Naive thymus-derived CD4-positive, alpha-beta T cell (primary cell): Measurements from ENCODE around the gene PRPF40A. TPM values are rescaled to one million over a fixed set of nuclear protein-coding genes. Genes with fewer than 3 reads are reported as not detected.

Experiments
- ATAC-seq: fragments of 150-1000 bp; cut with Tn5 transposase; 2 replicates; pipeline ENCODE4 v1.10.0; 2021; ENCODE audit warnings: mild to moderate bottlenecking, moderate library complexity
- CTCF ChIA-PET: fragments of 350-600 bp; sonication (Branson Sonifier 250); formaldehyde crosslinking; loops from one replicate; lab custom pipeline; 2021; ENCODE audit warnings: antibody characterized with exemption; lab: Charles Lee
- POLR2A ChIA-PET: fragments of 350-600 bp; sonication (Branson Sonifier 250); formaldehyde crosslinking; loops from one replicate; lab custom pipeline; 2021; ENCODE audit warnings: antibody characterized with exemption, inconsistent platforms; lab: Charles Lee
- DNase-seq, 9 donors: peaks; one replicate each; pipeline versions ENCODE4 v3.0.0 to v3.0.0-alpha.2; 2020 to 2022; ENCODE audit warnings: mixed read lengths in 1 of 9
- H3K27ac ChIP-seq: one replicate; pipeline ENCODE4 v1.7.0; 2013; ENCODE audit warnings: mild to moderate bottlenecking, low read depth, low read length, moderate library complexity
- H3K27me3 ChIP-seq, 2 donors: one replicate each; pipeline ENCODE4 v1.7.0; 2013; ENCODE audit warnings: low read length in 2 of 2, mild to moderate bottlenecking in 2 of 2, moderate library complexity in 2 of 2; ENCODE audit not compliant: control insufficient read depth in 2 of 2, insufficient read depth in 2 of 2
- H3K36me3 ChIP-seq, 3 experiments: 1 replicate in 2 of 3; 2 replicates in 1 of 3; pipeline ENCODE4 v1.7.0; 2013; ENCODE audit warnings: low read length in 3 of 3, mild to moderate bottlenecking in 3 of 3, moderate library complexity in 1 of 3; ENCODE audit not compliant: insufficient read depth in 3 of 3, control insufficient read depth in 2 of 3
- H3K4me1 ChIP-seq, 2 donors: one replicate each; pipeline ENCODE4 v1.7.0; 2013; ENCODE audit warnings: low read length in 2 of 2, mild to moderate bottlenecking in 2 of 2, moderate library complexity in 1 of 2; ENCODE audit not compliant: control insufficient read depth in 2 of 2, insufficient read depth in 2 of 2
- H3K4me3 ChIP-seq: 2 replicates; pipeline ENCODE4 v1.7.0; 2013; ENCODE audit warnings: mild to moderate bottlenecking, low read length
- H3K9me3 ChIP-seq, 3 experiments: 1 replicate in 2 of 3; 2 replicates in 1 of 3; pipeline ENCODE4 v1.7.0; 2013; ENCODE audit warnings: low read length in 3 of 3; ENCODE audit not compliant: control insufficient read depth in 2 of 3
- H3K27ac Mint-ChIP-seq, 9 donors: one replicate each; pipeline ENCODE4 v1.8.0; 2020 to 2022; ENCODE audit warnings: mixed read lengths in 9 of 9, mild to moderate bottlenecking in 8 of 9, moderate library complexity in 5 of 9, inconsistent platforms in 2 of 9
- H3K27me3 Mint-ChIP-seq, 5 donors: one replicate each; pipeline ENCODE4 v1.8.0; 2021 to 2022; ENCODE audit warnings: mixed read lengths in 5 of 5, mild to moderate bottlenecking in 1 of 5
- H3K36me3 Mint-ChIP-seq, 5 donors: one replicate each; pipeline ENCODE4 v1.8.0; 2020 to 2022; ENCODE audit warnings: mixed read lengths in 5 of 5, mild to moderate bottlenecking in 3 of 5, inconsistent platforms in 1 of 5
- H3K4me1 Mint-ChIP-seq, 7 donors: one replicate each; pipeline ENCODE4 v1.8.0; 2020 to 2022; ENCODE audit warnings: mixed read lengths in 7 of 7, mild to moderate bottlenecking in 3 of 7, inconsistent platforms in 1 of 7
- H3K4me3 Mint-ChIP-seq, 10 donors: one replicate each; pipeline ENCODE4 v1.8.0; 2020 to 2022; ENCODE audit warnings: mild to moderate bottlenecking in 10 of 10, mixed read lengths in 10 of 10, moderate library complexity in 6 of 10, inconsistent platforms in 2 of 10
- H3K9me3 Mint-ChIP-seq, 11 donors: one replicate each; pipeline ENCODE4 v1.8.0; 2020 to 2022; ENCODE audit warnings: mixed read lengths in 11 of 11, mild to moderate bottlenecking in 4 of 11, inconsistent platforms in 1 of 11, moderate library complexity in 1 of 11
- intact Hi-C, 2 donors: fragments of 100-400 bp; cut with micrococcal nuclease; formaldehyde crosslinking; loops; one replicate each; pipeline ENCODE4 v1.15.1; 2023
- polyA plus RNA-seq, 2 donors: library from polyadenylated mRNA; unstranded; fragments of 300-500 nt; fragmentation: Illumina TruSeq; gene quantifications; one replicate each; pipeline ENCODE4 v1.2.3, GENCODE V29; 2021
- total RNA-seq, 6 experiments: library from RNA in 5 of 6; stranded (reverse) in 5 of 6; gene quantifications; 1 replicate in 5 of 6; 2 replicates in 1 of 6; pipeline ENCODE4 v1.2.3 and lab custom pipeline; 2021 to 2026

Gene PRPF40A
- total and polyA plus RNA-seq, 7 experiments from 2014 or later: 104 to 126 (median 116) TPM

GRCh38 chr2:152647552-152647951 lies 69.7 kb downstream of the PRPF40A start:
- Mint-ChIP-seq H3K9me3 (no peaks in the 10 kb centered on the region), H3K27me3 (no peaks in the 10 kb centered on the region), H3K27ac (peak overlapping the region in 8 of 9 donors; percentile 11 to 84 (median 72)), H3K36me3 (peaks cover 0 to 8% (median 0%) of the 10 kb centered on the region in 5 donors), H3K4me1 (peaks cover 0 to 5% (median 0%) of the 10 kb centered on the region in 7 donors), H3K4me3 (no peak overlapping the region)
- no peaks in the 10 kb centered on the region for H3K27me3 ChIP-seq
- no peaks in the 10 kb centered on the region for H3K9me3 ChIP-seq
- H3K27ac ChIP-seq: no peak overlapping the region
- no peaks in the 10 kb centered on the region for H3K36me3 ChIP-seq
- H3K4me3 ChIP-seq: no peak overlapping the region
- POLR2A ChIA-PET: no interaction called here
- intact Hi-C loops: no loop called here
- no peak for DNase-seq
- CTCF ChIA-PET: interaction anchor here (0.8 kb wide), 1 partner anchor 15 kb away, joined by 8 read pairs; no protein-coding TSS in a partner anchor
- ATAC-seq: no peak
- no peaks in the 10 kb centered on the region for H3K4me1 ChIP-seq

DNA sequence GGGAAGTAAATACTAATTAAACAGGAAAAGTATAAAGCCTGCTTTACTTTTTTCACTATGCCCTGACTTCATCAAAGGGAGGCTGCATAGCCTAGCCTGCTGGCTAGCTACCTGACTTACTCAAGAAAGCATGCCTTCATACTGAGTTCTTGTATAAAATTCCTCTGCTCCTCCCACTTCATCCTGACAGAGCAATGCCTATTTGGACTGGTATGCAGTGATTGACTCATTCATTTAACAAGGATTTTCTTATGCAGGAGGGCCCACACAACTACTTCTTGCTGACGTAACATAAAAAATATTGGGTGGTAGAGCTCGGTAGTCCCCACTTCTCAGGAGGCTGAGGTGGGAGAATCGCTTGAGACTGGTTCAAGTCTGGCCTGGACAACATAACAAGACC lies 70.5 kb downstream of the PRPF40A start:
- no peak for DNase-seq
- Histone ChIP-seq H3K27me3 (no peaks in the 10 kb centered on the region), H3K36me3 (no peaks in the 10 kb centered on the region), H3K9me3 (no peaks in the 10 kb centered on the region), H3K4me1 (no peaks in the 10 kb centered on the region), H3K27ac (no peak overlapping the region), H3K4me3 (no peak overlapping the region)
- intact Hi-C loops: no loop called here
- ChIA-PET CTCF (interaction anchor here (0.8 to 1.0 kb wide), 2 partner anchors 11 to 16 kb away, joined by 3 to 8 read pairs; no protein-coding TSS in a partner anchor), POLR2A (no interaction called here)
- H3K27me3 Mint-ChIP-seq: no peaks in the 10 kb centered on the region
- H3K4me1 Mint-ChIP-seq: peaks cover 0 to 5% (median 0%) of the 10 kb centered on the region in 7 donors
- H3K36me3 Mint-ChIP-seq: peaks cover 0 to 8% (median 0%) of the 10 kb centered on the region in 5 donors
- H3K27ac Mint-ChIP-seq: peak overlapping the region in 5 of 9 donors; percentile 22 to 76 (median 41)
- H3K4me3 Mint-ChIP-seq: no peak overlapping the region
- no peaks in the 10 kb centered on the region for H3K9me3 Mint-ChIP-seq
- ATAC-seq: no peak

GRCh38 chr2:152646264-152646663 lies 71.0 kb downstream of the PRPF40A start:
- Mint-ChIP-seq H3K9me3 (no peaks in the 10 kb centered on the region), H3K36me3 (peaks cover 0 to 7% (median 0%) of the 10 kb centered on the region in 5 donors), H3K27me3 (no peaks in the 10 kb centered on the region), H3K4me3 (no peak overlapping the region), H3K4me1 (peaks cover 0 to 5% (median 0%) of the 10 kb centered on the region in 7 donors), H3K27ac (peak overlapping the region in 1 of 9 donors; percentile 25)
- H3K27ac ChIP-seq: no peak overlapping the region
- H3K4me1 ChIP-seq: no peaks in the 10 kb centered on the region
- H3K36me3 ChIP-seq: no peaks in the 10 kb centered on the region
- CTCF ChIA-PET: interaction anchor here (1.0 kb wide), 1 partner anchor 11 kb away, joined by 3 read pairs; no protein-coding TSS in a partner anchor
- H3K9me3 ChIP-seq: no peaks in the 10 kb centered on the region
- intact Hi-C loops: no loop called here
- POLR2A ChIA-PET: no interaction called here
- DNase-seq (no peak), ATAC-seq (no peak)
- no peaks in the 10 kb centered on the region for H3K27me3 ChIP-seq
- H3K4me3 ChIP-seq: no peak overlapping the region

DNA sequence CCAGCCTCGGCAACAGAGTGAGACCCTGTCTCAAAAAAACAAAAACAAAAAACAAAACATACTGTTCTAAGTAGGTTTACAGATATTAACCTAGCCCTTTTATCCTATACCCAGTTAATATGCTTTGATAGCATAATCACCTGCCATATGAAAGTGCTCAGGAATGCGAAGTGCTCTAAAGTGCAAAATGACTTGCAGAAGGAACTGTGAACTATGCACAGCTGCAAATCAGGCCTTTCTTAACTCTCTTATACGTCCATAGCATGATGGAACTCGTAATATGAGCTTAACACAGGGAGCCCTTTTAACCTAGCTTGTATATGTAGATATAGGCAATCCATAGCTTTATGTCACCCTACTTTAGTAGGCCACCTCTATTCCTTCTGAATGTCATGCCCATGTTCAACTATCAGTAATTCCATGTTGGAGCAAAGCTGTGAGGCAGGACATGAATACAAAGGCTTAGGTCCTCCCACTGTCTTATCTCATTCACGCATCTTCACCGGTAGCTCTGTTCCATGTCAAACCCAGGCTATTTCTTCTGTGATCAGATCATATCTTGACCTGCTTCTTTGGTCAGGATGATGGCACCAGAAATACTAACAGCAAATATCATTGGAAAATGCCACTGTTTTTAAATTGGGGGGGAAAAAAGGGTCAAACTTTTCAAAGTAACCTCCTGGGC lies 72.9 kb downstream of the PRPF40A start:
- ChIA-PET CTCF (interaction anchor here (0.9 to 1.7 kb wide), 2 partner anchors 9 kb away, joined by 3 to 9 read pairs; no protein-coding TSS in a partner anchor), POLR2A (no interaction called here)
- H3K27me3 Mint-ChIP-seq: no peaks in the 10 kb centered on the region
- H3K27ac Mint-ChIP-seq: peak overlapping the region in 2 of 9 donors; percentile 5 to 10
- H3K4me1 Mint-ChIP-seq: peaks cover 0 to 5% (median 0%) of the 10 kb centered on the region in 7 donors
- DNase-seq (no peak), ATAC-seq (no peak)
- H3K4me3 ChIP-seq: no peak overlapping the region
- H3K9me3 Mint-ChIP-seq: no peaks in the 10 kb centered on the region
- no peaks in the 10 kb centered on the region for H3K27me3 ChIP-seq
- H3K4me3 Mint-ChIP-seq: no peak overlapping the region
- no peaks in the 10 kb centered on the region for H3K36me3 ChIP-seq
- no peaks in the 10 kb centered on the region for H3K4me1 ChIP-seq
- H3K27ac ChIP-seq: no peak overlapping the region
- intact Hi-C loops: no loop called here
- no peaks in the 10 kb centered on the region for H3K9me3 ChIP-seq
- H3K36me3 Mint-ChIP-seq: no peaks in the 10 kb centered on the region

DNA sequence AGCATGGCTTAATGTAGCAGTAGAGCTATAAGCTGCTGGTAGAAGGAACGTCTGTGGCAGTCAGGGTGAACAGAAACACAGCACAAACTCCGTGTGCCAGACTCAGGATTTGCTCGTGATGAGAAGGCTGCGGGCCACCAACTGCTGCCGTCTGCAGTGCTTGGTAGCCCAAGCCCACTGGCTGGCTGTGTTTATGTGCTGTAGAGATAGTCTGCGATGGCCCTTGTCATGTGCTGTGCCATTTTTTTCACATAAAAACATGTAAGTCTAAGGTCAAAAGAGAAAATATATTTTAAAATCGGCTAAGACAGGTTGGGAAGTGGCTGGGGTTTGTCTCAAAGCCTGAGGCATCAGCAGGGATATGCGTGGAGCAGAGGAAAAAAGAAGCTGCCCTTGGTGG lies 78.7 kb downstream of the PRPF40A start:
- H3K4me1 ChIP-seq: no peaks in the 10 kb centered on the region
- ChIA-PET CTCF (interaction anchor here (0.8 kb wide), 1 partner anchor 104 kb away, joined by 3 read pairs; no protein-coding TSS in a partner anchor), POLR2A (no interaction called here)
- intact Hi-C loops: no loop called here
- H3K36me3 ChIP-seq: no peaks in the 10 kb centered on the region
- Mint-ChIP-seq H3K27me3 (no peaks in the 10 kb centered on the region), H3K27ac (no peak overlapping the region), H3K4me1 (no peaks in the 10 kb centered on the region), H3K9me3 (no peaks in the 10 kb centered on the region), H3K4me3 (no peak overlapping the region), H3K36me3 (no peaks in the 10 kb centered on the region)
- H3K27me3 ChIP-seq: no peaks in the 10 kb centered on the region
- no peak for DNase-seq
- H3K9me3 ChIP-seq: no peaks in the 10 kb centered on the region
- no peak for ATAC-seq
- H3K4me3 ChIP-seq: no peak overlapping the region
- H3K27ac ChIP-seq: no peak overlapping the region

GRCh38 chr2:152638056-152638455 lies 79.2 kb downstream of the PRPF40A start:
- Mint-ChIP-seq H3K4me1 (no peaks in the 10 kb centered on the region), H3K36me3 (no peaks in the 10 kb centered on the region), H3K9me3 (no peaks in the 10 kb centered on the region), H3K4me3 (no peak overlapping the region), H3K27me3 (no peaks in the 10 kb centered on the region), H3K27ac (no peak overlapping the region)
- no peaks in the 10 kb centered on the region for H3K9me3 ChIP-seq
- H3K27me3 ChIP-seq: no peaks in the 10 kb centered on the region
- DNase-seq (no peak), ATAC-seq (no peak)
- CTCF ChIA-PET: interaction anchor here (0.7 kb wide), 1 partner anchor 462 kb away, joined by 3 read pairs; no protein-coding TSS in a partner anchor
- intact Hi-C loops: no loop called here
- no peaks in the 10 kb centered on the region for H3K4me1 ChIP-seq
- POLR2A ChIA-PET: no interaction called here
- H3K36me3 ChIP-seq: no peaks in the 10 kb centered on the region
- no peak overlapping the region for H3K27ac ChIP-seq
- no peak overlapping the region for H3K4me3 ChIP-seq
